ENCODE results near the gene IL1RAPL1.
"Not testable (repeated sequence)": the region's sequence is repeated elsewhere in the genome, so short reads cannot be mapped to it uniquely, and the experiment has no call there.

Gene IL1RAPL1

GRCh38 chrX:28638775-28639174 is 51.5 kb downstream of the IL1RAPL1 start:
- DNase-seq: no peak

GRCh38 chrX:28639451-28639850 is 52.2 kb downstream of the IL1RAPL1 start:
- no peak for DNase-seq

GRCh38 chrX:28649541-28649940 is 62.3 kb downstream of the IL1RAPL1 start:
- no peak for DNase-seq

GRCh38 chrX:28651186-28651585 is 63.9 kb downstream of the IL1RAPL1 start:
- no peak for DNase-seq

- no peak for DNase-seq
Observed at GRCh38 chrX:28659269-28659668, 72.0 kb downstream of the IL1RAPL1 start.

- DNase-seq: no peak
Observed at GRCh38 chrX:28665778-28666177, 78.5 kb downstream of the IL1RAPL1 start.

GRCh38 chrX:28668303-28668702 is 81.1 kb downstream of the IL1RAPL1 start:
- no peak for DNase-seq

- DNase-seq: no peak
Observed at GRCh38 chrX:28668957-28669356, 81.7 kb downstream of the IL1RAPL1 start.

GRCh38 chrX:28670074-28670473 is 82.8 kb downstream of the IL1RAPL1 start:
- DNase-seq: no peak

GRCh38 chrX:28675173-28675572 is 87.9 kb downstream of the IL1RAPL1 start:
- DNase-seq: no peak

GRCh38 chrX:28693101-28693500 is 105.9 kb downstream of the IL1RAPL1 start:
- DNase-seq: no peak

GRCh38 chrX:28697732-28698131 is 110.5 kb downstream of the IL1RAPL1 start:
- DNase-seq: no peak

- no peak for DNase-seq
Observed at GRCh38 chrX:28701222-28701621, 114.0 kb downstream of the IL1RAPL1 start.

- no peak for DNase-seq
Observed at GRCh38 chrX:28706964-28707363, 119.7 kb downstream of the IL1RAPL1 start.

GRCh38 chrX:28709421-28709820 is 122.2 kb downstream of the IL1RAPL1 start:
- no peak for DNase-seq

- no peak for DNase-seq
Observed at GRCh38 chrX:28717864-28718263, 130.6 kb downstream of the IL1RAPL1 start.

- DNase-seq: no peak
Observed at GRCh38 chrX:28718450-28718849, 131.2 kb downstream of the IL1RAPL1 start.

GRCh38 chrX:28719620-28720019 is 132.4 kb downstream of the IL1RAPL1 start:
- no peak for DNase-seq

GRCh38 chrX:28752330-28752729 is 165.1 kb downstream of the IL1RAPL1 start:
- no peak for DNase-seq

- DNase-seq: no peak
Observed at GRCh38 chrX:28756175-28756574, 168.9 kb downstream of the IL1RAPL1 start.

GRCh38 chrX:28756647-28757046 is 169.4 kb downstream of the IL1RAPL1 start:
- no peak for DNase-seq

- DNase-seq: no peak
Observed at GRCh38 chrX:28757290-28757689, 170.0 kb downstream of the IL1RAPL1 start.

GRCh38 chrX:28766561-28766960 is 179.3 kb downstream of the IL1RAPL1 start:
- DNase-seq: not testable (repeated sequence)

GRCh38 chrX:28773807-28774206 is 186.6 kb downstream of the IL1RAPL1 start:
- DNase-seq: no peak

GRCh38 chrX:28787206-28787605 is 200.0 kb downstream of the IL1RAPL1 start:
- no peak for DNase-seq

- not testable (repeated sequence) for DNase-seq
Observed at GRCh38 chrX:28800671-28801070, 213.4 kb downstream of the IL1RAPL1 start.
